NCI-H2081 (cell line): ENCODE measurements around the gene PDS5B.
A peak's percentile ranks its signal among the peaks of the same experiment; 100 is the strongest.
"Not testable (repeated sequence)": the region's sequence is repeated elsewhere in the genome, so short reads cannot be mapped to it uniquely, and the experiment has no call there.

Source experiments
- DNase-seq, 2 experiments: peaks; one replicate each; lab custom pipeline; 2025; lab: John Stamatoyannopoulos, UW

The PDS5B gene, protein sequence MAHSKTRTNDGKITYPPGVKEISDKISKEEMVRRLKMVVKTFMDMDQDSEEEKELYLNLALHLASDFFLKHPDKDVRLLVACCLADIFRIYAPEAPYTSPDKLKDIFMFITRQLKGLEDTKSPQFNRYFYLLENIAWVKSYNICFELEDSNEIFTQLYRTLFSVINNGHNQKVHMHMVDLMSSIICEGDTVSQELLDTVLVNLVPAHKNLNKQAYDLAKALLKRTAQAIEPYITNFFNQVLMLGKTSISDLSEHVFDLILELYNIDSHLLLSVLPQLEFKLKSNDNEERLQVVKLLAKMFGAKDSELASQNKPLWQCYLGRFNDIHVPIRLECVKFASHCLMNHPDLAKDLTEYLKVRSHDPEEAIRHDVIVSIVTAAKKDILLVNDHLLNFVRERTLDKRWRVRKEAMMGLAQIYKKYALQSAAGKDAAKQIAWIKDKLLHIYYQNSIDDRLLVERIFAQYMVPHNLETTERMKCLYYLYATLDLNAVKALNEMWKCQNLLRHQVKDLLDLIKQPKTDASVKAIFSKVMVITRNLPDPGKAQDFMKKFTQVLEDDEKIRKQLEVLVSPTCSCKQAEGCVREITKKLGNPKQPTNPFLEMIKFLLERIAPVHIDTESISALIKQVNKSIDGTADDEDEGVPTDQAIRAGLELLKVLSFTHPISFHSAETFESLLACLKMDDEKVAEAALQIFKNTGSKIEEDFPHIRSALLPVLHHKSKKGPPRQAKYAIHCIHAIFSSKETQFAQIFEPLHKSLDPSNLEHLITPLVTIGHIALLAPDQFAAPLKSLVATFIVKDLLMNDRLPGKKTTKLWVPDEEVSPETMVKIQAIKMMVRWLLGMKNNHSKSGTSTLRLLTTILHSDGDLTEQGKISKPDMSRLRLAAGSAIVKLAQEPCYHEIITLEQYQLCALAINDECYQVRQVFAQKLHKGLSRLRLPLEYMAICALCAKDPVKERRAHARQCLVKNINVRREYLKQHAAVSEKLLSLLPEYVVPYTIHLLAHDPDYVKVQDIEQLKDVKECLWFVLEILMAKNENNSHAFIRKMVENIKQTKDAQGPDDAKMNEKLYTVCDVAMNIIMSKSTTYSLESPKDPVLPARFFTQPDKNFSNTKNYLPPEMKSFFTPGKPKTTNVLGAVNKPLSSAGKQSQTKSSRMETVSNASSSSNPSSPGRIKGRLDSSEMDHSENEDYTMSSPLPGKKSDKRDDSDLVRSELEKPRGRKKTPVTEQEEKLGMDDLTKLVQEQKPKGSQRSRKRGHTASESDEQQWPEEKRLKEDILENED (N-terminal part only)

DNA sequence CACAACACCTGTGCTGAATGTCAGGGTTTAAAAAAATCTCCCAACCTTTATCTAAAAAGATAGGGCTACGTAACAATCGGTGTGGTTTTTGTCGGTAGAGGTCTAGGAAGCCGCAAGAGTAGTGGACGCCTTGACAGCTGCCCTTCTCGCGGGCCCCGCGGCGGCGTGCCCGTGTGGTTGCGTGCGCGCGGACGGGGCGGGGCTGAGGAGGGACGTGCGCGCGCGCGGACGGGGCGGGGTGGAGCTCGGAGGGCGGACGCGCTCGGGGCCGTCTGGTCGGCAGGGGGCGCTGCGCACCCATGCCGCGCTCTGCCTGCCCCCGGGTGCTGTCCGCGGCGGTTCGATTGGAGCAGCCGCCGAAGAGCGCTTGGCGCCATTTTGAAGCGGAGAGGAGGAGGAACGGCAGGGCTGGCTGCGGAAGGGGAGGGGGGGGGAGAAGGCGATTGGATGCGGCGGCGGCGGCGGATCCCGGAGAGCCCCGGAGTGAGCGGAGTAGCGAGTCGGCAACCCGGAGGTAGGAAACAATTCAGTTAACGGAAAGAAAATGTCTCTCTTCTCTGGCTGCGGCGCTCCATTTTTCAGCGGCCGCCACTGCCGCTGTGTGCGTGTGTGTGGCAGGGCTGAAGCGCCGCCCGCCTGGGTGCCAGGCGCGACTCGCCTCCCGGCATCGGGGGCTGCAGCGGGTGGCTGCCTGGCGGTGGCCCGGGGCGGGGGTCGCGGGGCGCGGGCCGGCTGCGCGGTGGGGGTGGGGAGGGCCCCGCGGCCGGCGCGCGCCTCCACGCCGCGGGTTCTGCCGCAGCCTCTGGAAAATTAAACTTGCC is at the start of gene PDS5B:
TSS of gene PDS5B (plus strand) at position 373 of the 821 bp plus-strand sequence. CDS start 62,321 bp downstream, outside the sequence.
- DNase-seq: peak; percentile 89 to 90

DNA sequence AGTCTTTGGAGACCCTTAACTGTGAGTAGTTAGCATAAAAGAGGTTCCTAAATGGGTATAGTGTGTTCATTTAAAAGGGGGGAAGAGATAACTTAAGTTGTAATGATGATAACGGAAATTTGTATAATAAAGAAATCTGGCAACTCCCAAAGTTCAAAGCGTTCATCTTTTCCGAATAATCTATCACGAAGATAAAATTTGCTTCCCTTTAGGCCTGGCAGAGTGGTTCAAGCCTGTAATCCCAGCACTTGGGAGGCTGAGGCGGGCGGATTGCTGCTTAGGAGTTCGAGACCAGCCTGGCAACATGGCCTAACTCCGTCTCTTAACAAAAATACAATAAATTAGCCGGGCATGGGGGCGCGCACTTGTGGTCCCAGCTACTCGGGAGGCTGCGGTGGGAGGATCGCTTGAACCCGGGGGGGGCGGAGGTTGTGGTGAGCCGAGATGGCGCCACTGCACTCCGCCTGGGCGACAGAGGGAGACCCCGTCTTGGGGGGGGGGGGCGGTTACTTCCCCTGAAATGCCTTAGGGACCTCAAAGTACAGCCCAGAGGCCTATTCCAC is 48.6 kb upstream of the PDS5B start:
- no peak for DNase-seq

DNA sequence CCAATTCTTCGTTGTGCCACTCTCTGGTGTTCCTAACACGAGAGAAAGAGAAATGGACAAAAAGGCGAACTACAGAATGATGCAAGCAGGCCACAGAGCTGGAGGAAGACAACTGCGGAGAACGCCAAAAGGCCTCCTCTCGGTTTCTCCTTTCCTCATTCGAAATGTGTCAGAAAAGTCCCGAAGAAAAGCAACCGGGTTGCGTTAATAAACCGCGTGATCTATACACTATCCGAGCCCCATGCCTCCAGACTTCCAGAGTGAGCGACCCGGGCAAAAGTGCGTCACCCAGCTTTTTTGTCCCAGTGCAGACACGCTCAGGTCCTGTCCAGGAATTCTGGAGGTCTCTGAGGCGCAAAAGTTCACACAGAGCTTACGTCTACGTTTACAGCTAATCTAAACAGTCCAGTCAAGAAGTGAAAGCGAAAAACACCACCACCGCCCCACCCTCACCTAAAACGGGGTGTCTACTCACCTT is 48.1 kb upstream of the PDS5B start:
- peak in 1 of 2 experiments; percentile 29 for DNase-seq

DNA sequence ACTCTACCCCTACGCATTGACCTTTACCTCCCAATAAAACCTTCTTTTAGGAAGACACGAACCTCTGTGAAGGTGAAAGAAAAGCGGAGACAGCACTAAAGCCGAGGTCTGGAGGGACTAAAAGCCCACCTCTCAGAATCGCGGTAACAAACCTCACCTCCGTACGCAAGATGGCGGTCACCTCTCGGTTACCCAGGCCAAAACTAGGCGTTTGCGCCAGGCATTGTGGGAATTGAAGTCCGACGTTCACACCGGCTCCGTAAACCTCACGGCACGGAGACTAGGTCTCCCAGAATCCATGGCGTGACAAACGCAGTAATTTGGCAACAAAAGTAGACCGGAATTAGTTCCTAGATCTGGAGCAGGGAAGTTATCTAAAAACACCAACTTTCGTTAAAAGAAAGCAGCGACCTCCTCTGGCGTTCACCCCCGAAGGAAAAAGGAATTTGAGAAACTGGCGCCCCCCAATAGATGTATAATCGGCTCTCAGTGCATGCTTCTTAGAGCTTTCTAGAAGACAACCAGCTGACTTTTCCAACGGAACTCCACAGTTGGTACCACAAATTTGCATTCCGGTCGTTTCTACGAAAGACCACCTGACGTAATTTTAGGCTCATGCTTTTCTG is 47.5 kb upstream of the PDS5B start, which contains the start of gene N4BP2L2:
TSS of gene N4BP2L2 (minus strand) at position 175 of the 626 bp plus-strand sequence. CDS start 1,768 bp downstream, outside the sequence.
- DNase-seq: peak; percentile 92 to 97

DNA sequence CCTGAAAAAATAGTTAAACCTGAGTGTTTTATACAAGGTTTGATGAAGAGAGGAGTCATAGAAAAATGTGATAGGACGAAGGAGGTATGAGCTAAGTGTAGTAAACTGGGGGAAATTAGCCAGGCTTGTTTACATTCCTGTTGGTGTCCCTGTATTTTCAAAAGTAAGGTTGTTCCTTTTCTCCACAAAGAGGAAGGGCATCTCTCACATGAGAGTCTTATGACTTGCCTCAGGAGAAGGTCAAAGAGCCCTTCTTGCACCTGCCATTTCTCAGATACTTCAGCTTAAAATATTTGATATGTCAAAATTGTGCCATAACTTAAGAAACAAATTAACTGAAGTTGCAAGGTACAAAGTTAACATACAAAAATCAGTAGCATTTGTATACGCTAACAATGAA is 44.0 kb upstream of the PDS5B start:
- DNase-seq: no peak

DNA sequence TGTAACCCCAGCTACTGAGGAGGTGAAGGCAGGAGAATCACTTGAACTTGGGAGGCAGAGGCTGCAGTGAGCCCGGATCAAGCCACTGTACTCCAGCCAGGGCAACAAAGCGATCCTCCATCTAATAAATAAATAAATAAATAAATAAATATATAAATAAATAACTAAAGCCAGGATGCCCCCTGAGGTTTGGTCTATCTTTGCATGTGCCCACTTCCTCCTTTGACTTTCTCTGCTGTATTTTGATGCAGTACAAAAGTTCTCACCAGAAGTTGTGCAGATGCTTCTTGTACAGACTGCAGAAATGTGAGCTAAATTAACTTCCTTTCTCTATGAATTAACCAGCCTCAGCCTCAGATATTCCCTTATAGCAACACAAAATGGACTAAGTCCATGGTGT is 41.2 kb upstream of the PDS5B start:
- no peak for DNase-seq

DNA sequence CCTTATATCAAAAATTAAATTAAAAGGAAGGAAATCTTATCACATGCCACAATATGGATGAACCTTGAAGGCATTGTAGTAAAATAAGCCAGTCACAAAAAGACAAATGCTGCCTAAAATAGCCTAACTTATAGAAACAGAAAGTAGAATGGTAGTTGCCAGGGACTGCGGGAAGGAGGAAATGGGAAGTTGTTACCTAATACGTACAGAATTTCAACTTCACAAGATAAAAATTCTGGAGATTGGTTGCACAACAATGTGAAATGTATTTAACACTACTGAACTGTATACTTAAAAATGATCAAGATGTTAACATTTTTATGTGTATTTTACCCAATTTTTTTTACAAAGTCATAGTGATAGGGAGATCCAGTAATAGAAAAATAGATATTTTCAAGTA is 37.4 kb upstream of the PDS5B start:
- DNase-seq: no peak

DNA sequence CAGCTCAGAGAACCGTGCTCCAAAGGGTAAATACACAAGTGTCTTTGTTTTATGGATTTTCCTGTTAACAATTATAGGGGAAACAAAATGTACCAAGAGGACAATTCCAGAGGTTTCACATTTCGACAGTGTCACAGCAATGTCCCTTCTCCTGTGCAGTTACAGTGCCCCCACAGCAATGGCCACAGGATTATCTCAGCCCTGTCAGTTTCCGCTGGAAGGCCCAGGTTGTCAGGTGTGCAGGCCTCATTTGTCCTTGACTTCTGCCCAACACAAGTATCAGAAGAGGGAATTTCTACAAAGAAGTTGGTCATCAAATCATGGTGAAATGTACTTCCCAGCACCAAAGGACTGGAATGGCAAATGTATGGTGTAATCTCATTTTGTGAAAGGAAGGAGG is 36.5 kb upstream of the PDS5B start:
- no peak for DNase-seq

DNA sequence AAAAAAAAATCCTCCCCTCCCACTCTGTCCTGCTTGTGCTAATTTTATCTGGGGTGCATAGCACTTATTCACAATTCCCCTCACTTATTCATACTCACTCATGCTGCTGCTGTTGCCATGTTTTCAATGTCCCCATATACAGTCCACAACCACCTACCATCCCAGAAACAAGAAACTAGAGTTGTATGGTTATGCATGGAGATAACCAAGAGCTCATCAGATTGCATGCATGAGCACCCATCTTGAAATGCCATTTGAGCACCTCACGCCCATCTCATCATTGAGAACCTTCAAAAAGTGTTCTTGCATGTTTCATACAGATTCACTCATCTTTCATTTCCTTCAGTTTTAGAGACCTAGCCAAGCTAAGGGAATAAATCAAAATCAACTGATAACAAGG is 32.5 kb upstream of the PDS5B start:
- DNase-seq: no peak

DNA sequence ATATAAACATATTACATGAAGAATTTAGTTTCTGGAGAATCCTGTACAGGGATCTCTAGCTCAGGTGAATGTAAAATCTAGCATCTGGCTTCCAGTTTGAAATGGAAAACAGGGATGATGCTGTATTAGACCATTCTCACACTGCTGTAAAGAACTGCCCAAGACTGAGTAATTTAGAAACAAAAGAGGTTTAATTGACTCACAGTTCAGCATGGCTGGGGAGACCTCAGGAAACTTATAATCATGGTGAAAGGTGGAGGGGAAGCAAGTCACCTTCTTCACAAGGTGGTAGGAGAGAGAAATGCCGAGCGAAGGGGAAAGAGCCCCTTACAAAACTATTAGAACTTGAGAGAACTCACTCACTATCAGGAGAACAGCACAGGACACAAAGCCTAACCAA is 30.6 kb upstream of the PDS5B start:
- no peak for DNase-seq

DNA sequence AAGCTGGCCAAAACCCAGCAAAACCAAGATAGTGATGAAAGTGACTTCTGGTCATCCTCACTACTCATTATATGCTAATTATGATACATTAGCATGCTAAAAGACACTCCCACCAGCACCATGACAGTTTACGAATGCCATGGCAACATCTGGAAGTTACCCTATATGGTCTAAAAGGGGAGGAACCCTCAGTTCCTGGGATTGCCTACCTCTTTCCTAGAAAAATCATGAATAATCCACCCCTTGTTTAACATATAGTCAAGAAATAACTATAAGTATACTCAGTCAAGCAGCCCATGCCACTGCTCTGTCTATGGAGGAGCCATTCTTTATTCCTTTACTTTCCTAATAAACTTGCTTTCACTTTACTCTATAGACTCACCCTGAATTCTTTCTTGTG is 25.4 kb upstream of the PDS5B start:
- DNase-seq: not testable (repeated sequence)

DNA sequence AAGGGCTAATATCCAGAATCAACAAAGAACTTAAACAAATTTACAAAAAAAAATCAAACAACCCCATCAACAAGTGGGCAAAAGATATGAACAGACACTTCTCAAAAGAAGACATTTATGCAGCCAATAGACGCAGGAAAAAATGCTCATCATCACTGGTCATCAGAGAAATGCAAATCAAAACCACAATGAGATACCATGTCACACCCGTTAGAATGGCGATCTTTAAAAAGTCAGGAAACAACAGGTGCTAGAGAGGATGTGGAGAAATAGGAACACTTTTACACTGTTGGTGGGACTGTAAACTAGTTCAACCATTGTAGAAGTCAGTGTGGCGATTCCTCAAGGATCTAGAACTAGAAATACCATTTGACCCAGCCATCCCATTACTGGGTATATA is 10.6 kb upstream of the PDS5B start:
- DNase-seq: not testable (repeated sequence)

DNA sequence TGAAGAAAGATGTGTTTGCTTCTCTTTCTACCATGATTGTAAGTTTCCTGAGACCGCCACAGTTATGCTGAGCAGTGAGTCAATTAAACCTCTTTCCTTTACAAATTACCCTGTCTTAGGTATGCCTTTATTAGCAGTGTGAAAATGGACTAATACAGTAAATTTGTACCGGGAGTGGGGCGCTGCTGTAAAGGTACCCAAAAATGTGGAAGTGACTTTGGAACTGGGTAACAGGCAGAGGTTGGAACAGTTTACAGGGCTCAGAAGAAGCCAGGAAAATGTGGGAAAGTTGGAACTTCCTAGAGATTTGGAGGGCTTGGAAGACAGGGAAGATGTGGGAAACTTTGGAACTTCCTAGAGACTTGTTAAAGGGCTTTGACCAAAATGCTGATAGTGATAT is 9.2 kb upstream of the PDS5B start:
- no peak for DNase-seq

DNA sequence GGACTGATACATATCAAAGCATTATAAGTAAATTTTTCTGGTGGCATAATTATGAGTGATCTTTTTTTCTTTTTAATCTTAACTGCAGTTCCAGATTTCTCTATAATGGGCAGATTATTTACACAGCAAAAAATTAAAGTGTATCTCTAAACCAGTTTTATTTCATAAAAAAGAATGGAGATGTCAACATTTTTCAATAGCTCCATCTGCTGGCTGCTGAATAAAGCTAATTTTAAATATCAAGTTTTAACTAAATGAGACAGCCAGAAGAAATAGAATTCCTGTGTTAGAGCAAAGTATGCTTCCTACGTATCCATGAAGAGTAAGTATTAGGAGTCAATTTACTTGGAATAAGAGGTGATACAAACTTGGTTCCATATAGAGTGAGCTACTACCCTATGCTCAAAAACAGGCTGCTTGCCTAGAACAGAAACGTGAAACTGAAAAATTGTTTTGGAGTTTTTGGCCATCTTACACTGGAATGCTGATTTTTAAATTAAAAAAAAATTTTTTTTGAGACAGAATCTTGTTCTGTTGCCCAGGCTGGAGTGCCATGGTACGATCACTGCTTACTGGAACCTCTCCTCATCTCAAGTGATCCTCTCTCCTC is 5.0 kb upstream of the PDS5B start:
- DNase-seq: peak; percentile 14 to 37

DNA sequence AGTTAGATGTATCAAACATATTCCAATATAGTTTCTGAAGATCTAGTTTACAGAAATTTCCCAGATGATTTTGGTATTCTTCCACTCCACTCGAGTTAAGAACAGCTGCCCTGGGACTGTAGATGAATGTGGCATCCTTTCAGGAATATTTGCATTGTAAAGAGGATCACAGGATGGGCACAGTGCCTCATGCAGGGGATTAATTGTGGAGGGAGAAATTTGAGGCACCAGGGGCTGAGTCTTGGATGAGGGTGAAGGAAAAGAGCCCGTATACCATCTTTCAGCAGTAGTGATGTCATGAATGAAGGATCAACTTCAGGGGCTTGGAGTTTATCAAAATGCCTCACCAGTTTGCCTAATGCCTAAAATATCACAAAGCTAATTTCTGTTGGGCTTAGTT is 4.0 kb upstream of the PDS5B start:
- no peak for DNase-seq

DNA sequence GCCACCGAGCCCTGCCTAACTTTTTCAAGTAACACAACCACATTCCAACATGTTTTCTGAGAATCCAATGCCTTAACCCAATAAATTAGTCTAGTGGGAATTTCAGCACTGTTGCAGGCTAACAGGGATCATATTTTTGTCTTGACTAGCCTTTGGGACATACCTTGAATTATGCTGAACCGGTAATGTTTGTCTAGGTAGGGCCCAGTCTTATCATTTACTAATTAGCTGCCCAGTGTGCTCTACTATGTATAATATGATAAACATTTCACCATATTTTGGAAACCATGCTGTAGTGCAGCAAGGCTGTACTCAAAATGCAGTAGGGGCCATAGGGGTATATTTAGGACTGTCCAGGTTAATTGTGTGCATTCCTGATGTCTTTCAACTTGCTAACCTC is 3.3 kb upstream of the PDS5B start:
- no peak for DNase-seq

DNA sequence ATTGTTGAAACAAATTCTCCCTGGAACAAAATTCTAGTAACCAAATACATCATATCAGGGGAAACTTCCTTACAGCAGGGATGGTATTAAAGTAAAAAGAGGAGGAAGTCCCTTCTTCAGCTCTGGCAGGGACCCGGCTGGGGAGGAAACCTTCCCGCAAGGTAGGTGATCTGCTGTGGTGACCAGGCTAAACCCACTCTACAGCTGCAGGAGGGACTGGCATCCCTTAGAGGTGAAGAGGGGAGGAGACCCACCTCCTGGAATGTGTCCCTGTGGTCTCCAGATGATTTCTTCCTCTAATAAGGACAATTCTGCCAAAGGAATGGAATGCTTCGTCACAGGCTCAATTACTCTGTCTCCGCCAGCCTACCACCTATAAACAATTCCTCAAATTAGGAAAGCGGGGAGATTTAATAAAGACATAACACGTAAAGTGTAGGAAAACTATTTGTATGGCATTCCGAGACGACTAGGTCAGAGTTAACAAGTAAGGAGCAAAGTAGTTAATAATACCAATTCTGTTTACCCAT is 637 bp upstream of the PDS5B start:
- DNase-seq: no peak

DNA sequence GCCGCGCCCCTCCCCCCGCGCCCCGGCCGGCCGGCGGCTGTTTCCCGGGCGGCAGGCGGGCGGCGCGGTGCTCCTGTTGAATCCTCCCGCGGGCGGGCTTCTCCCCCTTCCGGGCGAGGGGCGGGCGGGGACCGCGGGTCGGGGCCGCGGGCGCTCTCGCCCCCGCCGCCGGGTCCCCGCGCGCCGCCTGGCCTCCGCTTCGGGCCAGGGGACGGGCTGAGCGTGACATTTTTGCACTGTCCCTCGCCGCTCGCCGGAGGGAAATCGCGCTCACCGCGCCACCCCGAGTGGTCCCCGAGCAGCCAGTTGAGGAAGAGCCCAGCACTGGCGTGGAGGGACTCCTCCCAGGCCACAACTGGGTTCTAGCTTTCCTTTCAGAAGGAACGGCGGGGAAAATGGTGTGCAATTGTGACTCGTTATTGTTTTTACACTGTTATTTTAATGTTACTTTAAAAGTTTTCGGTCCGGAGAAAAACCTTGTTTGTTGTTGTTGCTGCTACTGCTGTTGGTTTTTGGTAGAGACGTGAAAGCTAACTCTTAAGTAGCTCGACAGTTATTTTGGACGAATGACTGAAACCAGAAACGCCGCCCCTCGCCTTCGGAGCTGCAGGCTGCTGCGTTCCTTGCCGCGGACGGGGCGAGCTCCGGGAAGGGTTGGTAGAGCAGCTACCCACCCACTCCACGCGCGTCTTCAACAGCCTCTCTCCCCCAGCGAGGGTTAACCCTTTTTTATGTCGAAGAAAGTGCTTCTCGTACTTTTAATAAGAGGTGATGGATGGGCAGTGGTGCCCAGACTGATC is 959 bp downstream of the PDS5B start:
- DNase-seq: peak; percentile 49 to 63

DNA sequence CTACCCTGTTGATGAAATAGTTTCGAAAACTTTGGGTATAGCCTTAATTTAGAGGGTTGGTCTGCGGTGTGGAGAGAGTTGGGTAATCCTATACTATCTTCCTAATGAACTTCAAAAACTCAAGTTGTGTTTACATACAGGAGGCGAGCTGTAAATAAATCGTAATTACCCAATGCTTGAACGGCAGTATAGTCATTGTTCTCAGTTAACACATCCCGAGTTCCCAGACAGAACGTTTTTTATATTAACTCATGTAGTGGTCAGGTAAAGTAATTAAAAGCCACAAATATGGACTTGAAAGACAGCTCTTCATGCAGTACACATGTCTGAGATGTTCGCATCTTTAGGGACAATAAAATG is 1.5 kb downstream of the PDS5B start:
- DNase-seq: no peak
